ENCODE measurements around the gene DYNC1H1.

GRCh38 chr14:101960225-101960624 lies 4.1 kb upstream of the DYNC1H1 start:
- TF ChIP-seq CTCF (conservative IDR thresholded peaks at IDR 0.05; ENCODE audit: low read length) (peak; percentile 73), EZH2phosphoT487 (IDR thresholded peaks at IDR 0.05; ENCODE audit: borderline replicate concordance, low read depth, low read length) (no peak)

All from OCI-LY7 (cell line).